NCI-H446 treated with DMSO at 0.1 percent for 48 hours (cell line): ENCODE results near the gene ZNF660.
A peak's percentile ranks its signal among the peaks of the same experiment; 100 is the strongest.
"Not testable (repeated sequence)": the region's sequence is repeated elsewhere in the genome, so short reads cannot be mapped to it uniquely, and the experiment has no call there.

Experiments
- DNase-seq: peaks from one replicate; lab custom pipeline; 2025; lab: John Stamatoyannopoulos, UW

The ZNF660 gene

DNA sequence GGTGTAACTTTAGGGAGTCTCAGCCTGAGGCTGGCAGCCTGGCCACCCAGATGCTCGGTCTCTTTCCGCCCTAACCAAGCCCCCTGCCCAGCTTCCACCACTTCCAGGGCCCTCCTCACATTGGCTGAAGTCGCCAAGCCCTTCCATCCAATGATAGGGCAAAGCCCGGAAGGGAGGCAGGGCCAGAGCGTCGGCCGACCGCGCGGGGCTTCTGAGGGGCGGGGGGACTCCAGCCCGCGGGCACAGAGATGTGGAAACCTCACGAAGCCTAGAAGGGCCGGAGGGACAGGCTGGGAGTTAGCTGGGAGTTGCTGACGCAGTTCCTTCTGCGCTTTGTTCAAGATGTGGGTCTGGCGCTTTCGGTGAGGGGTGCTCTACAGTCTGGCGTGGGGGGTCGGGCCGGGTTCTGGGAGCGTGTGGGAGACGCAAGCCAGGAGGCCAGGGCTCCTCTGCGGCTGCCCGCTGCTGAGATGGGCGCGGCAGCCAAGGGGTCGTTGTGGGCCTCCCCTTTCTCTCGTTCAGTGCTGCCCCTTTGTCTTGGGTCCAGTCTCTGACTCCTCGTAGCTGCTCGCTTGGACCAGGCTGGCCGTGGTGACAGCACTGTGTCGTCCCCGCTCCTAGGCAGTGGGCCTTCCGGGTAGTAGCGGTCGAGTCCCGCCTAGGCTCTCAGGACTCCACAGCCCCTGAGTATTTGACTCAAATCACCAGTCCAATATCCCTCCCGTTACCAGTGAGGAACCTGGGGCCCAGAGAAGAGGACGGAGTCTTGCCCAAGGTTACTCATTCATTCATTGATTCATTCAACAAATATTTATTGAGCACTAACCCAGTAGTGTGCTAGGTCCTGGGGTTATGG is at the start of gene ZNF660:
ZNF660 (plus strand) TSS at position 319 of the 856 bp plus-strand sequence. CDS start 9,230 bp downstream, outside the sequence.
- peak; percentile 75 for DNase-seq

DNA sequence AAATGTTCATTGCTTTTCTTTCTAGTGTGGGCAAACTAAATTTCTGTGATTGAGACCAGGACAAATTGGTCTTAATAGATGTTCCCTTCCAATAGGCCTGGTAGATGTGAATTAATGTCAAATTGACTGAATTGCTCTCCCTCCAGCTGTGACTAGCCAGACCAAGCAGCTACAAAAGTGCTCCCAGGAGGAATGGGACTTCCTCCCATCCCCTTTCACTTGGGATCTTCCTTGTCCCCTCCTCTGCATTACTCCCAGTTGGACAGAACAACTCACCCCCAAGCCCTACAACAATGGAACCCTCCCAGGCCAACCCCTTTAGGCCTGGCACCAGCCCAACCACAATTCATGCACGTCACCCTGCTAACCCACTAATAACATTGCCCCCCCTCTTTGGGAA is 49.4 kb upstream of the ZNF660 start:
- no peak for DNase-seq

GRCh38 chr3:44544811-44545210 is 40.0 kb upstream of the ZNF660 start:
- not testable (repeated sequence) for DNase-seq

- DNase-seq = peak; percentile 0
Measured at GRCh38 chr3:44554626-44555592, 29.9 kb upstream of the ZNF660 start, which contains the start of gene ZKSCAN7. Gene ZKSCAN7 (plus strand): TSS chr3:44555193. CDS start chr3:44557048, 1,855 bp downstream.

GRCh38 chr3:44555723-44556122 is 29.0 kb upstream of the ZNF660 start:
- no peak for DNase-seq

DNA sequence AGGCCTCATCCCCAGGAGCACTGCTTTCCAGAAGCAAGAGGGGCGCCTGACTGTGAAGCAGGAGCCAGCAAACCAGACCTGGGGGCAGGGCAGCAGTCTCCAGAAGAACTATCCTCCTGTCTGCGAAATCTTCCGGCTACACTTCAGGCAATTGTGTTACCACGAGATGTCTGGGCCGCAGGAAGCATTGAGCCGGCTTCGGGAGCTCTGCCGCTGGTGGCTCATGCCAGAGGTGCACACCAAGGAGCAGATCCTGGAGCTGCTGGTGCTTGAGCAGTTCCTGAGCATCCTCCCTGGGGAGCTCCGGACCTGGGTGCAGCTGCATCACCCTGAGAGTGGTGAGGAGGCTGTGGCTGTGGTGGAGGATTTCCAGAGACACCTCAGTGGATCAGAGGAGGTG is 27.7 kb upstream of the ZNF660 start:
- no peak for DNase-seq

DNA sequence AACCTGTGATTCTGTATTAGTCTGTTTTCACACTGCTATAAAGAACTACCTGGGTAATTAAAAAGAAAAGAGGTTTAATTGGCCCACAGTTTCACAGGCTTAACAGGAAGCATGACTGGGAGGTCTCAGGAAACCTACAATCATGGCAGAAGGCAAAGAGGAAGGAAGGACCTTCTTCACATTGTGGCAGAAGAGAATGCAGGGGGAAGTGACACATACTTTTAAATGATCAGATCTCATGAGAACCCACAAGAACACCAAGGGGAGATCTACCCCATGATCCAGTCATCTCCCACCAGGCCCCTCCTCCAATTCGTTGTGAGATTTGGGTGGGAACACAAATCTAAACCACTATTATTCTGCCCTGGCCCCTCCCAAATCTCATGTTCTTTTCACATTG is 23.7 kb upstream of the ZNF660 start:
- DNase-seq = no peak

- no peak for DNase-seq
Measured at GRCh38 chr3:44562147-44562546, 22.6 kb upstream of the ZNF660 start.

DNA sequence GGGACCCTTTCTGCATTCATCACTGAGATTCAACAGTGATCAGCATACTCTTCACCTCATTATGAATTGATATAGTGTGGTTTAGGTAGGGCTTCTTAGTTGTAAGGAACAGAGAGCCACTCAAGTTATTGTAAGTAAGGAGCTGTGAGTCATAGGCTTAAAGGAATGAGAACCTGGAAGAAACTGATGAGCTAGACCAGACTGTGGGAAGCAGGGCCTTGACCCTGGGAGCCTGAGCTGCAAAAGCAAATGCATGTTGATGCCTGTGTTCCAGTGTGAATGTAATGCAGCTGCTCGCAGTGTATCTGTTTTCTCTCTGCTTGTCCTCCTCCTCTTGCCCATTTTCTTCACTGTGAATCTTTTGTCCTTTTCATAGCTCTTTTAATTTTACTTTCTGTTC is 16.2 kb upstream of the ZNF660 start:
- DNase-seq = no peak

DNA sequence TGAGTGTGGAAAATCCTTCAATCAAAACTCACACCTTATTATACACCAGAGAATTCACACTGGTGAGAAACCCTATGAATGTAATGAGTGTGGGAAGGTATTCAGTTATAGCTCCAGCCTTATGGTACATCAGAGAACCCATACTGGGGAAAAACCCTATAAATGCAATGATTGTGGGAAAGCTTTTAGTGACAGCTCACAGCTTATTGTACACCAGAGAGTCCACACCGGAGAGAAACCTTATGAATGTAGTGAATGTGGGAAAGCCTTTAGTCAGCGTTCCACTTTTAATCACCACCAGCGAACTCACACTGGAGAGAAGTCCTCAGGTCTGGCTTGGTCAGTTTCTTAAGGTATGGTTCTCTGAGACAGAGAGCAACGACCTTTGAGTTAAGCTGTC is 13.7 kb upstream of the ZNF660 start:
- DNase-seq = no peak

DNA sequence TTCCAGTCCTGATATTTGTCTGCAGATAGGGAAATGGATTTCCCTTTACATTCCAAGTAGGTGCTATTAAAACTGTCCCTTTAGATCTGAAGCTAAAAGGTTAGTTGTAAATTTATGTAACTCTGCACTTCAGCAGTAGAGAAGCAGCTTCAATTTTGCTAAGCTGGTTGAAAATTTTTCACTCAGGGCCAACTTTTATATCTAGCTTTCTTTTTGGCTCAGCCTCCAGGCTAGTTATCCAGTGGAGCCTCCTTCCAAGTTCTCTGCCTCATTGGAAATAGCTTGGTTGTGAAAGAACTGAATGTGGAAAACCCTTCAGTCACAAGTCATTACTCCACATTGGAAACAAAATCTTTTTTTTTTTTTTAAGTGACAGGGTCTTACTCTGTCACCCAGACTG is 8.2 kb upstream of the ZNF660 start:
- DNase-seq = no peak

- not testable (repeated sequence) for DNase-seq
Measured at GRCh38 chr3:44577354-44577952, 7.3 kb upstream of the ZNF660 start.

DNA sequence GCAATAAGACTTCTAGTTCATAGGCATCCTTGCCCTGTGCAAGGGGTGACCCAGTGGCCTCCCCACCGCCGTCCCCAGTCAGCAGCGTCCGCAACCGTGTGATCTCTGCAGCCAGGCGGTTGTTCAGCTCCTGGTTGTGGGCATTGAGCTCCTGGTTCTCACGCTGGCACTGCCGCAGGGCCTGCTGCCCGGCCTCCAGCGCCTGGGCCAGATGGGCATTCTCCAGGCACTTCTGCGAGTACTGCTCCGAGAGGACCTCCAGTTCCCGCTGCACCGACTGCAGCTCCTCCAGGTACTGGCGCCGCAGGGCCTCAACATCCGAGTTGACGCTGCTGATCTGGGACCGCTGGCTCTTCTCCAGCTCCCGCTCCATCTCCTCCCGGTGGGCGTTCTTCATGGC is 6.4 kb upstream of the ZNF660 start:
- DNase-seq = not testable (repeated sequence)

DNA sequence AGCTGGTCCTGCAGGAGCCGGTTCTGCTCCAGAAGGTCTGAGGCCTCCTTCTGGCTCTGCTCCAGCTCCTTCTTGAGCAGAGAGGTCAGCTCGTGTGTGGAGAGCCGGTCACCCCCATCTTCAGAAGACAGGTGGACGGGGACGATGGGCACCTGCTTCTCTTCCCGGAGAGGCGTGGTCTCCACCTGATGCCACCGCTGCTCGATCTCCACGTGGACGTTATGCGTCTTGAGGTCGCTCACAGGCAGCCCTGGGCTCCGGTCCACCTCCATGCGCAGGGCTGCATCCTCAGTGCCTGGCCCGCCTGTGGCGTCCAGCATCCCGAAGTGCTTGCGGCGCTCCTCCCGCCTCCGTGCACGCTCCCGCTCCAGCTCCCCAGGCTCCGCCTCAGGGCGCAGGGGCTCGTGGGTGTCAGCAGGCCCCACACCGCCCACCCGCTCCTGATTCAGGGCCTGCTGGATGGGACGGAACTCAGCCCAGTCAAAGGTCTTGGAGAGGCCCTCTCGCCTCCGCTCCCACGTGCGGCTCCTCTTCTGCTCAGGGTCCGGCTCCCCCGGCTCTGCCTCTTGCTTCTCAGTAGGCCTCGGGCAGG is 5.7 kb upstream of the ZNF660 start:
- not testable (repeated sequence) for DNase-seq

- DNase-seq = not testable (repeated sequence)
Measured at GRCh38 chr3:44579749-44580148, 5.0 kb upstream of the ZNF660 start.

DNA sequence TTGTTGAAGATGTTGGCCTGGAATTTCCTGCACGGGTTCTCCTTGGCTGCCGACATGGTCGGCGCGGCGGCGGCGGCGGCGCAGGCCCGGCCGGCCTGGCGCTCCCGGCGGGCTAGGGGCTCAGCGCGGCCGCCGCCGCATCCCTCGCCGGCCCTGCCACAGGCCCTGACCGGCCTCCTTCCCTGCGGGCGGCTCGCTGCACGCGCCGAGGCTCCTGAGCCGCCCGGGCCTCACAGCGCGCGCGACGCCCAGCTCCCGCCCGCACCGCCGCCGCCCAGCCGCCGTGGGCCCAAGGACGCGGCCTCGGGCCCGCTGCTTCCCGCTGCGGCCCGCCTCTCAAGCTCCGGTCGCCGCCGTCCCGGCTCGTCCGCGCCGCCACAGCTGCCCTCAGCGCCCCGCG is 3.8 kb upstream of the ZNF660 start:
- not testable (repeated sequence) for DNase-seq

GRCh38 chr3:44596621-44597020 is 11.9 kb downstream of the ZNF660 start:
- no peak for DNase-seq

DNA sequence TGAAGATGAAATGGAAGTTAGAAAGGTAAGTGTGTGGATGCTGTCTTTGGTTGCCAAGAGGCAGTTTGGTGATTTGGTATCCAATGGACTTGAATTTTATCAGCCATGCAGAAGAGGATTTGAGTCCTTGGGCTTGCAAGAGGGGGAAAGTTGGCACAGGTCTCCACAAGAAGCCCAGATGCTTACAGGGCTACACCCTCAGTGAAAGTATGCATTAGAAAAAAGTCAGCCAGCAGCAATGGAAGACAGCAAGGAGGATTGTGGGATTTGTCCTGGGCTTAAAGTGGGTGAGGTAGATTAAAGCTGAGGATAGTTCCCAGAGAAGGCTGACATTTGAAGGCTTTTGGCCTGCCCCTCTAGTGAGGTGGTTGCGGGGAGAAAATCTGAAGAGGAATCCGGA is 17.0 kb downstream of the ZNF660 start:
- no peak for DNase-seq

- DNase-seq = no peak
Measured at GRCh38 chr3:44612678-44613077, 27.9 kb downstream of the ZNF660 start.

DNA sequence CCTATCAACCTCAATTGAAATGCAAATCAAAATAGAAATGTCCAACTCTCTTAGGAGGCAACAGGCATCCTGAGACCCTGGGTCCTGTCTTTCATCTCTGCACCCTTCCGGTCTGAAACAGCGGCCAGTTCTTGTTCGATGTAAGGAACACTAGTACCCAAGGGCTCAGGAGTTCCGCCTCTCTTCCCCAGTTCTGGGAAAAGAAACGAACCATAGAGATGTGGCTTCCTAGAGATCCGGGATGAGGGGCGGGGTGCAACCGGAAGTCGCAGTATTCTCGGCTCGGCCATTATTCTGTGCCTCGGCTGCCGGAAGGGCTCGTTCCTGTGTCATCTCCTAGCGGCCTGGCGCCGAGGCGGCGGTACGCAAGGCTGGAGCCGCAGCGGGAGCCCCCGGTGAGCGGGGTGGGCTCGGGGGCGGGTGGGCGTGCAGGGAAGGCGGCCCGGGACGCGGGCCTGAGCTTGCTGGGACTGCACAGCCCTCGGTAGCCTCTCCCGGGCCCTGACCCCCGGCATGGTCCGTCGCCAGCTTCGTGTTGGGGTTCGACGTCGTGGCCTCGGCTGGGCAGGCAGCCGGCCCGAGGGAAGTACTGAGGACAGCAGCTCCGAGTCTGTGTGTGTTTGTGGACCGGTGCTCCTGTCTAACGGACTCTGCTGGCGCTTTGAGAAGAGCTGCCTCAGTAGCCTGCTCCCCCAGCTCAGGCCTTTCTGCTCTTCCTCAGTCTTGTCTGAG is 40.2 kb downstream of the ZNF660 start, which contains the start of gene ZNF197:
ZNF197 (plus strand) TSS at position 288 of the 732 bp plus-strand sequence. CDS start 4,119 bp downstream, outside the sequence.
- DNase-seq = peak; percentile 80

DNA sequence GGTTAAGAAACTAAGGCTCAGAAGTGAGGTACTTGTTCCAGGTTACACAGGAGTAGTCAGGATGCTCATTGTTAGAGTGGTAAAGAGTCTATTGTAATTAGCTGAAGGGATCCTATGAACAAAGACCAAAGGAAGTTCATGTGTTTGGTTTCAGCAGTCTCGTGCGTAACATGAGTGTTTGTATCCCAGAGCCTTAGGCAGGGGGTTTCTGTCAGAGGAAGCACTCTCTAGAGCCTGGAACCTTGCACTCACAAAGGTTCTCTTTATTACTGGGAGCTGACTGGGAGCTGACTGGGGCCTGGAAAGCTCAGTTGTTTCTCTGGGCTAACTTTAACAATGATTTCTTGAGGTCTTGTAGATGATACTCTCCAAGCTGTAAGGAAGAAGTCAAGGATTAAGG is 44.0 kb downstream of the ZNF660 start:
- no peak for DNase-seq
